H1 (cell line): Measurements from ENCODE around the gene HMGB1. TPM values are rescaled to one million over a fixed set of nuclear protein-coding genes. Genes with fewer than 3 reads are reported as not detected.

ENCODE experiments used
- CTCF ChIA-PET: fragments of 300-600 bp; sonication (Branson Sonifier 250); formaldehyde crosslinking; loops from one replicate; lab custom pipeline; 2021; ENCODE audit not compliant: partially characterized antibody; lab: Charles Lee
- POLR2A ChIA-PET: fragments of 300-600 bp; sonication (Branson Sonifier 250); formaldehyde crosslinking; loops from one replicate; lab custom pipeline; 2021; ENCODE audit warnings: inconsistent platforms; ENCODE audit not compliant: partially characterized antibody; lab: Charles Lee
- DNase-seq, 2 experiments: peaks; one replicate each; pipeline versions ENCODE4 v3.0.0 to v3.0.0-alpha.2; 2010 to 2022; ENCODE audit warnings: low spot score in 2 of 2, low read depth in 1 of 2, mixed read lengths in 1 of 2
- FAIRE-seq: peaks from 2 replicates; lab custom pipeline; 2011; peaks lifted over from hg19 to GRCh38; lab: Jason Lieb, UNC
- H2AFZ ChIP-seq: 2 replicates; pipeline ENCODE4 v1.8.1; 2012; ENCODE audit warnings: low read length, inconsistent platforms
- H2AK5ac ChIP-seq: 2 replicates; pipeline ENCODE4 v1.6.1; 2013; ENCODE audit warnings: low read depth, low read length
- H2BK120ac ChIP-seq: replicated peaks from 2 replicates; pipeline ENCODE3; 2013; ENCODE audit warnings: low read depth, low read length, inconsistent platforms
- H2BK12ac ChIP-seq: 2 replicates; pipeline ENCODE4 v1.6.1; 2013; ENCODE audit warnings: low read depth, low read length
- H2BK15ac ChIP-seq: 2 replicates; pipeline ENCODE4 v1.6.1; 2013; ENCODE audit warnings: low read length
- H2BK20ac ChIP-seq: 2 replicates; pipeline ENCODE4 v1.6.1; 2013; ENCODE audit warnings: low read length
- H2BK5ac ChIP-seq: 2 replicates; pipeline ENCODE4 v1.6.1; 2013; ENCODE audit warnings: low read depth, low read length
- H3K14ac ChIP-seq: 2 replicates; pipeline ENCODE4 v1.6.1; 2013; ENCODE audit warnings: inconsistent platforms; ENCODE audit not compliant: insufficient read length
- H3K18ac ChIP-seq: 2 replicates; pipeline ENCODE4 v1.6.1; 2013; ENCODE audit warnings: low read length; ENCODE audit errors: extremely low read depth
- H3K23ac ChIP-seq: 2 replicates; pipeline ENCODE4 v1.6.1; 2013; ENCODE audit warnings: inconsistent platforms; ENCODE audit not compliant: insufficient read length
- H3K23me2 ChIP-seq: 2 replicates; pipeline ENCODE4 v1.6.1; 2013; ENCODE audit warnings: low read depth, low read length
- H3K27ac ChIP-seq: 2 replicates; pipeline ENCODE4 v1.6.1; 2011; ENCODE audit warnings: low read depth, low read length, inconsistent platforms
- H3K27me3 ChIP-seq, 4 experiments: replicated peaks in 1 of 4; 1 replicate in 1 of 4; 2 replicates in 3 of 4; pipeline versions ENCODE4 v1.6.1 to v1.8.1; 2011 to 2013; ENCODE audit warnings: low read length in 3 of 4, mild to moderate bottlenecking in 3 of 4, inconsistent platforms in 2 of 4, mixed read lengths in 2 of 4, moderate library complexity in 1 of 4; ENCODE audit not compliant: control insufficient read depth in 3 of 4, insufficient read depth in 3 of 4; ENCODE audit errors: extremely low read depth in 1 of 4
- H3K36me3 ChIP-seq, 4 experiments: 2 replicates each; pipeline versions ENCODE4 v1.6.1 to v1.8.1; 2011 to 2013; ENCODE audit warnings: mild to moderate bottlenecking in 4 of 4, low read length in 3 of 4, moderate library complexity in 2 of 4, control low read depth in 1 of 4, inconsistent platforms in 1 of 4; ENCODE audit not compliant: insufficient read depth in 4 of 4, control insufficient read depth in 2 of 4
- H3K4ac ChIP-seq: replicated peaks from 2 replicates; pipeline ENCODE3; 2013; ENCODE audit warnings: low read length, low read depth, mixed read lengths, inconsistent platforms; ENCODE audit not compliant: insufficient read length
- H3K4me1 ChIP-seq, 4 experiments: replicated peaks in 1 of 4; 1 replicate in 1 of 4; 2 replicates in 3 of 4; pipeline versions ENCODE4 v1.6.1 to v1.8.1; 2011 to 2013; ENCODE audit warnings: low read length in 3 of 4, inconsistent platforms in 2 of 4, mixed read lengths in 1 of 4; ENCODE audit not compliant: insufficient read depth in 4 of 4, control insufficient read depth in 3 of 4
- H3K4me2 ChIP-seq, 2 experiments: 2 replicates each; pipeline versions ENCODE4 v1.6.1 to v1.8.1; 2011 to 2013; ENCODE audit warnings: low read depth in 2 of 2, low read length in 2 of 2, control low read depth in 1 of 2, inconsistent platforms in 1 of 2, mild to moderate bottlenecking in 1 of 2; ENCODE audit not compliant: insufficient read depth in 1 of 2
- H3K4me3 ChIP-seq, 4 experiments: fragments of 200-600, 300-600 bp in 1 of 4; sonication (generic), shearing (Covaris generic), sonication (Bioruptor Twin) in 1 of 4; 2 replicates each; pipeline versions ENCODE4 v1.5.1 to v1.8.1; 2011 to 2016; ENCODE audit warnings: low read length in 4 of 4, low read depth in 3 of 4, control low read depth in 2 of 4, inconsistent platforms in 2 of 4, mild to moderate bottlenecking in 2 of 4, mixed read lengths in 1 of 4, moderate library complexity in 1 of 4; ENCODE audit not compliant: insufficient read depth in 2 of 4; ENCODE audit errors: extremely low read depth in 1 of 4
- H3K56ac ChIP-seq: replicated peaks from 2 replicates; pipeline ENCODE3; 2013; ENCODE audit warnings: low read depth, mild to moderate bottlenecking, mixed read lengths, low read length, inconsistent platforms; ENCODE audit not compliant: insufficient read length
- H3K79me1 ChIP-seq: 2 replicates; pipeline ENCODE4 v1.6.1; 2013; ENCODE audit warnings: low read depth, low read length, control low read depth
- H3K79me2 ChIP-seq, 2 experiments: 2 replicates each; pipeline versions ENCODE4 v1.6.1 to v1.8.1; 2012 to 2013; ENCODE audit warnings: low read length in 2 of 2, mild to moderate bottlenecking in 2 of 2, inconsistent platforms in 1 of 2; ENCODE audit not compliant: insufficient read depth in 2 of 2, control insufficient read depth in 1 of 2
- H3K9ac ChIP-seq, 4 experiments: replicated peaks in 1 of 4; 1 replicate in 1 of 4; 2 replicates in 3 of 4; pipeline versions ENCODE4 v1.6.1 to v1.8.1; 2011 to 2013; ENCODE audit warnings: low read depth in 3 of 4, low read length in 3 of 4, control low read depth in 2 of 4, mild to moderate bottlenecking in 2 of 4, moderate library complexity in 2 of 4, inconsistent platforms in 1 of 4; ENCODE audit errors: extremely low read depth in 1 of 4
- H3K9me3 ChIP-seq, 2 experiments: 2 replicates each; pipeline versions ENCODE4 v1.6.1 to v1.8.1; 2012 to 2013; ENCODE audit warnings: mild to moderate bottlenecking in 2 of 2, moderate library complexity in 2 of 2, control low read depth in 1 of 2, inconsistent platforms in 1 of 2, low read depth in 1 of 2, low read length in 1 of 2, mixed read lengths in 1 of 2; ENCODE audit not compliant: insufficient read depth in 2 of 2
- H4K20me1 ChIP-seq, 2 experiments: replicated peaks in 1 of 2; 2 replicates each; pipeline versions ENCODE3 to v1.8.1; 2011 to 2013; ENCODE audit warnings: inconsistent platforms in 2 of 2, low read length in 2 of 2, mild to moderate bottlenecking in 1 of 2; ENCODE audit not compliant: insufficient read depth in 2 of 2, control insufficient read depth in 1 of 2
- H4K5ac ChIP-seq: 2 replicates; pipeline ENCODE4 v1.6.1; 2013; ENCODE audit warnings: low read length, low read depth, mixed read lengths, inconsistent platforms; ENCODE audit not compliant: insufficient read length
- H4K8ac ChIP-seq: 2 replicates; pipeline ENCODE4 v1.8.0; 2013; ENCODE audit warnings: mild to moderate bottlenecking, moderate library complexity, low read length, inconsistent platforms; ENCODE audit not compliant: insufficient read depth; ENCODE audit errors: extremely low read depth
- H4K91ac ChIP-seq: replicated peaks from 2 replicates; pipeline ENCODE3; 2013; ENCODE audit warnings: low read length, mixed read lengths, inconsistent platforms; ENCODE audit not compliant: insufficient read length
- CBX5 ChIP-seq: fragments of 300-800, 300-1000 bp; sonication (generic); IDR thresholded peaks from 2 replicates; pipeline ENCODE4 v1.7.1; 2016; ENCODE audit warnings: antibody characterized with exemption, low read length, low read depth
- CHD1 ChIP-seq: IDR thresholded peaks from 2 replicates; pipeline ENCODE4 v1.6.1; 2012; ENCODE audit warnings: low read depth, low read length, improper control_type of control experiment
- CHD2 ChIP-seq: IDR thresholded peaks from 2 replicates; pipeline ENCODE4 v1.6.1; 2012; ENCODE audit warnings: low read length, improper control_type of control experiment
- EGR1 ChIP-seq: IDR thresholded peaks from 2 replicates; pipeline ENCODE4 v1.6.1; 2011; ENCODE audit warnings: low read depth, low read length, borderline replicate concordance
- GTF2F1 ChIP-seq: IDR thresholded peaks from 2 replicates; pipeline ENCODE4 v1.6.1; 2012; ENCODE audit warnings: low read depth, low read length, improper control_type of control experiment, borderline replicate concordance
- HDAC6 ChIP-seq: IDR thresholded peaks from one replicate; pipeline ENCODE4 v1.7.1; 2012; ENCODE audit warnings: low read depth, mild to moderate bottlenecking, inconsistent platforms, low read length, moderate library complexity
- JUND ChIP-seq: IDR thresholded peaks from 2 replicates; pipeline ENCODE4 v1.6.1; 2011; ENCODE audit warnings: mild to moderate bottlenecking, improper control_type of control experiment, low read length
- KDM1A ChIP-seq: fragments of 200-600, 300-600 bp; sonication (generic); IDR thresholded peaks from 2 replicates; pipeline ENCODE4 v1.7.1; 2016; ENCODE audit warnings: mild to moderate bottlenecking, low read length, borderline replicate concordance
- POLR2A ChIP-seq, 2 experiments: IDR thresholded peaks; 1 replicate in 1 of 2; 2 replicates in 1 of 2; pipeline ENCODE4 v1.6.1; 2011; ENCODE audit warnings: low read depth in 2 of 2, low read length in 2 of 2, mild to moderate bottlenecking in 2 of 2; ENCODE audit errors: control extremely low read depth in 1 of 2
- POU5F1 ChIP-seq: IDR thresholded peaks from 2 replicates; pipeline ENCODE4 v1.6.1; 2011; ENCODE audit warnings: low read depth, mild to moderate bottlenecking, low read length, moderate library complexity
- RNF2 ChIP-seq: fragments of 200-900, 300-1000 bp; sonication (generic); IDR thresholded peaks from 2 replicates; pipeline ENCODE4 v1.7.1; 2016; ENCODE audit warnings: borderline replicate concordance, low read depth, mild to moderate bottlenecking, antibody characterized with exemption, low read length; ENCODE audit not compliant: poor library complexity, severe bottlenecking; ENCODE audit errors: missing control alignments
- SIRT6 ChIP-seq: IDR thresholded peaks from one replicate; pipeline ENCODE4 v1.7.1; 2012; ENCODE audit warnings: low read length, inconsistent platforms
- SP1 ChIP-seq: IDR thresholded peaks from 2 replicates; pipeline ENCODE4 v1.6.1; 2011; ENCODE audit warnings: low read depth, low read length
- SUZ12 ChIP-seq: fragments of 200-600 bp; sonication (generic); IDR thresholded peaks from 2 replicates; pipeline ENCODE4 v1.6.1; 2012; ENCODE audit warnings: mild to moderate bottlenecking, inconsistent platforms, low read length, moderate library complexity, mixed read lengths
- YY1 ChIP-seq: IDR thresholded peaks from 2 replicates; pipeline ENCODE4 v1.6.1; 2011; ENCODE audit warnings: low read depth, mild to moderate bottlenecking, low read length
- whole genome bisulfite sequencing, 2 experiments: shearing (Covaris generic) in 1 of 2; methylation state at CpG; one replicate each; pipeline versions ENCODE4 v1.1.6 to v1.1.7; 2013 to 2015; ENCODE audit warnings: low lambda C conversion rate in 2 of 2, mixed read lengths in 2 of 2, inconsistent platforms in 1 of 2, low coverage in 1 of 2, missing lambda C conversion rate in 1 of 2; ENCODE audit not compliant: insufficient replicate concordance in 2 of 2, insufficient coverage in 1 of 2, insufficient read length in 1 of 2; ENCODE audit errors: extremely low coverage in 1 of 2, missing lambda C conversion rate in 1 of 2; 5-methylcytosine and 5-hydroxymethylcytosine counted together
- polyA plus RNA-seq, 7 experiments: library from polyadenylated mRNA; depleted of rRNA in 3 of 7; stranded (reverse) in 5 of 7; unstranded in 2 of 7; fragments of >200 nt in 5 of 7; fragments of 200-250 nt in 2 of 7; gene quantifications; 1 replicate in 5 of 7; 2 replicates in 1 of 7; 4 replicates in 1 of 7; pipeline versions ENCODE4 v1.2.1 to v1.2.3, GENCODE V29; 2011 to 2013; ENCODE audit warnings: missing spikeins in 2 of 7, mixed read lengths in 2 of 7
- total RNA-seq: library from RNA; stranded (reverse); fragmentation: NEBNext Ultra II Directional; extraction: Animal tissue kit (Norgen Biotek cat#: 25700); gene quantifications from 2 replicates; pipeline ENCODE4 v1.2.1, GENCODE V29; 2021

Gene HMGB1
- total and polyA plus RNA-seq, 2 of the 8 experiments (the other 6 are each of a cell fraction or from before 2014, with no cell fraction given): 123 to 776 TPM

GRCh38 chr13:30457306-30457891, 8.3 kb downstream of the HMGB1 start:
- H3K14ac ChIP-seq: no peak overlapping the region
- no peaks in the 10 kb centered on the region for H3K4me1 ChIP-seq
- H3K27me3 ChIP-seq: no peaks in the 10 kb centered on the region
- H2BK12ac ChIP-seq: no peak overlapping the region
- H3K4ac ChIP-seq: no peak overlapping the region
- no peak overlapping the region for H3K9ac ChIP-seq
- no peak overlapping the region for H4K5ac ChIP-seq
- H3K23ac ChIP-seq: no peak overlapping the region
- H2BK15ac ChIP-seq: no peak overlapping the region
- H3K79me2 ChIP-seq: peaks cover 0 to 4% of the 10 kb centered on the region in 2 experiments; a peak in 1 of 4 replicates
- no peak overlapping the region for H2AK5ac ChIP-seq
- ChIA-PET CTCF (no interaction called here), POLR2A (interaction anchor here (0.6 to 3.1 kb wide), 8 partner anchors 8 to 97 kb away, joined by 3 to 20 read pairs (median 6); partner anchors contain the start of gene HMGB1)
- H3K4me3 ChIP-seq: no peak overlapping the region
- DNase-seq (no peak), FAIRE-seq (no peak)
- 87% methylated on average over 3 of the region's 3 CpGs; no CpG with 5 or more reads in 1 of the 2 experiments for WGBS, 2 experiments
- H4K20me1 ChIP-seq: peaks cover 0 to 4% of the 10 kb centered on the region in 2 experiments
- H3K23me2 ChIP-seq: no peaks in the 10 kb centered on the region
- H3K79me1 ChIP-seq: no peaks in the 10 kb centered on the region
- peaks cover 3 to 27% (median 13%) of the 10 kb centered on the region in 4 experiments for H3K36me3 ChIP-seq
- no peak overlapping the region for H2AFZ ChIP-seq
- H3K56ac ChIP-seq: no peak overlapping the region
- no peak overlapping the region for H4K91ac ChIP-seq
- no peak overlapping the region for H2BK5ac ChIP-seq
- no peaks in the 10 kb centered on the region for H3K9me3 ChIP-seq
- H3K4me2 ChIP-seq: no peak overlapping the region
- H3K18ac ChIP-seq: no peak overlapping the region
- H2BK20ac ChIP-seq: no peak overlapping the region
- H3K27ac ChIP-seq: no peak overlapping the region
- H2BK120ac ChIP-seq: no peak overlapping the region
- H4K8ac ChIP-seq: no peak overlapping the region
- TF ChIP-seq POU5F1 (no peak), EGR1 (no peak), CBX5 (no peak), HDAC6 (no peak), JUND (no peak), CHD1 (no peak), YY1 (no peak), GTF2F1 (no peak), RNF2 (no peak), SP1 (no peak), CHD2 (no peak), POLR2A (IDR thresholded peaks at IDR 0.05; ENCODE audit: control extremely low read depth in 1 of 2, low read depth in 2 of 2, low read length in 2 of 2) (no peak; a peak in 1 of 3 replicates), KDM1A (no peak), SUZ12 (no peak), SIRT6 (no peak)
